Trophoblast cell (in vitro differentiated cells and primary cell): ENCODE results near the gene MRPL27.

Experiments
- DNase-seq, 2 donors: peaks; one replicate each; pipeline ENCODE4 v3.0.0-alpha.2; 2016
- H2AFZ ChIP-seq: 2 replicates; pipeline ENCODE4 v1.6.1; 2013; ENCODE audit warnings: low read length, moderate library complexity, mild to moderate bottlenecking; ENCODE audit not compliant: insufficient read depth, poor library complexity
- H2AK5ac ChIP-seq: 2 replicates; pipeline ENCODE4 v1.6.1; 2013; ENCODE audit warnings: mild to moderate bottlenecking, low read length
- H2BK120ac ChIP-seq: 2 replicates; pipeline ENCODE4 v1.6.1; 2013; ENCODE audit warnings: low read length, mild to moderate bottlenecking, moderate library complexity; ENCODE audit not compliant: insufficient read depth, poor library complexity
- H2BK12ac ChIP-seq: 2 replicates; pipeline ENCODE4 v1.6.1; 2013; ENCODE audit warnings: mild to moderate bottlenecking, low read length, moderate library complexity
- H2BK5ac ChIP-seq: 2 replicates; pipeline ENCODE4 v1.6.1; 2013; ENCODE audit warnings: low read length, low read depth, moderate library complexity, mild to moderate bottlenecking; ENCODE audit not compliant: poor library complexity
- H3K14ac ChIP-seq: 2 replicates; pipeline ENCODE4 v1.6.1; 2013; ENCODE audit warnings: mild to moderate bottlenecking, low read length
- H3K18ac ChIP-seq: 2 replicates; pipeline ENCODE4 v1.6.1; 2013; ENCODE audit warnings: mild to moderate bottlenecking, low read length
- H3K23ac ChIP-seq: 2 replicates; pipeline ENCODE4 v1.6.1; 2013; ENCODE audit warnings: low read length
- H3K27ac ChIP-seq: 2 replicates; pipeline ENCODE4 v1.5.1; 2013; ENCODE audit warnings: low read depth, mild to moderate bottlenecking, inconsistent platforms, low read length, moderate library complexity
- H3K27me3 ChIP-seq: 2 replicates; pipeline ENCODE4 v1.6.1; 2013; ENCODE audit warnings: inconsistent platforms, mild to moderate bottlenecking, low read length, moderate library complexity; ENCODE audit not compliant: insufficient read depth
- H3K36me3 ChIP-seq, 2 experiments: 1 replicate in 1 of 2; 2 replicates in 1 of 2; pipeline ENCODE4 v1.6.1; 2013; ENCODE audit warnings: low read length in 2 of 2, mild to moderate bottlenecking in 2 of 2, moderate library complexity in 1 of 2; ENCODE audit not compliant: insufficient read depth in 2 of 2, control insufficient read depth in 1 of 2
- H3K4ac ChIP-seq: 2 replicates; pipeline ENCODE4 v1.6.1; 2013; ENCODE audit warnings: low read depth, mild to moderate bottlenecking, low read length, moderate library complexity
- H3K4me1 ChIP-seq, 2 experiments: 1 replicate in 1 of 2; 2 replicates in 1 of 2; pipeline ENCODE4 v1.6.1; 2013; ENCODE audit warnings: low read length in 2 of 2, mild to moderate bottlenecking in 2 of 2, moderate library complexity in 1 of 2; ENCODE audit not compliant: insufficient read depth in 2 of 2, control insufficient read depth in 1 of 2
- H3K4me2 ChIP-seq: 2 replicates; pipeline ENCODE4 v1.6.1; 2013; ENCODE audit warnings: inconsistent platforms, mild to moderate bottlenecking, low read length, moderate library complexity
- H3K4me3 ChIP-seq: 2 replicates; pipeline ENCODE4 v1.5.1; 2013; ENCODE audit warnings: mild to moderate bottlenecking, low read depth, low read length, inconsistent platforms
- H3K79me1 ChIP-seq: one replicate; pipeline ENCODE4 v1.6.1; 2013; ENCODE audit warnings: low read length
- H3K79me2 ChIP-seq: 2 replicates; pipeline ENCODE4 v1.6.1; 2013; ENCODE audit warnings: low read length, mild to moderate bottlenecking; ENCODE audit not compliant: control insufficient read depth, insufficient read depth, poor library complexity
- H3K9ac ChIP-seq: 2 replicates; pipeline ENCODE4 v1.6.1; 2013; ENCODE audit warnings: mild to moderate bottlenecking, low read length
- H3K9me3 ChIP-seq: 2 replicates; pipeline ENCODE4 v1.6.1; 2013; ENCODE audit warnings: low read depth, mild to moderate bottlenecking, control low read depth, inconsistent platforms, low read length; ENCODE audit not compliant: insufficient read depth
- H4K12ac ChIP-seq: 2 replicates; pipeline ENCODE4 v1.6.1; 2013; ENCODE audit warnings: low read depth, mild to moderate bottlenecking, low read length, moderate library complexity
- H4K8ac ChIP-seq: 2 replicates; pipeline ENCODE4 v1.6.1; 2013; ENCODE audit warnings: low read depth, mild to moderate bottlenecking, low read length, moderate library complexity
- H4K91ac ChIP-seq: one replicate; pipeline ENCODE4 v1.6.1; 2013; ENCODE audit warnings: low read depth, mild to moderate bottlenecking, low read length, moderate library complexity
- WGBS: extraction: QIAGEN DNeasy Blood & Tissue Kit; methylation state at CpG from one replicate; pipeline ENCODE4 v1.1.7; 2013; ENCODE audit warnings: missing lambda C conversion rate; ENCODE audit not compliant: insufficient read length, insufficient coverage; ENCODE audit errors: extremely low coverage; 5-methylcytosine and 5-hydroxymethylcytosine counted together

MRPL27 gene

GRCh38 chr17:50354198-50354597 is 18.8 kb downstream of the MRPL27 start:
- no peaks in the 10 kb centered on the region for H3K79me2 ChIP-seq
- H3K79me1 ChIP-seq, result no peaks in the 10 kb centered on the region
- no peaks in the 10 kb centered on the region for H3K27me3 ChIP-seq
- H4K91ac ChIP-seq, result no peak overlapping the region
- H4K12ac ChIP-seq, result no peak overlapping the region
- H3K4me1 ChIP-seq, result no peaks in the 10 kb centered on the region
- H3K23ac ChIP-seq, result no peak overlapping the region
- DNase-seq, result no peak
- no peak overlapping the region for H2AFZ ChIP-seq
- H4K8ac ChIP-seq, result no peak overlapping the region
- H3K14ac ChIP-seq, result no peak overlapping the region
- H3K18ac ChIP-seq, result no peak overlapping the region
- H2BK12ac ChIP-seq, result no peak overlapping the region
- H3K4me3 ChIP-seq, result no peak overlapping the region
- no peak overlapping the region for H3K27ac ChIP-seq
- H3K4me2 ChIP-seq, result no peak overlapping the region
- peaks cover 49 to 63% of the 10 kb centered on the region in 2 experiments for H3K36me3 ChIP-seq
- no peak overlapping the region for H2BK5ac ChIP-seq
- no peak overlapping the region for H2BK120ac ChIP-seq
- H3K4ac ChIP-seq, result no peak overlapping the region
- no peak overlapping the region for H3K9ac ChIP-seq
- peaks cover 2% of the 10 kb centered on the region for H3K9me3 ChIP-seq
- WGBS, result no CpG with 5 or more reads among the region's 15 CpGs
- no peak overlapping the region for H2AK5ac ChIP-seq

GRCh38 chr17:50353600-50354195 is 19.3 kb downstream of the MRPL27 start:
- Histone ChIP-seq H3K36me3 (peaks cover 48 to 59% of the 10 kb centered on the region in 2 experiments), H3K4me3 (no peak overlapping the region), H2BK120ac (no peak overlapping the region), H3K27ac (no peak overlapping the region), H3K79me1 (no peaks in the 10 kb centered on the region), H3K4me1 (no peaks in the 10 kb centered on the region), H3K4ac (no peak overlapping the region), H3K9ac (no peak overlapping the region), H3K27me3 (no peaks in the 10 kb centered on the region), H2BK12ac (no peak overlapping the region), H2AFZ (no peak overlapping the region), H3K4me2 (no peak overlapping the region), H2BK5ac (no peak overlapping the region), H2AK5ac (no peak overlapping the region), H3K23ac (no peak overlapping the region), H3K18ac (no peak overlapping the region), H3K9me3 (peaks cover 2% of the 10 kb centered on the region), H3K79me2 (no peaks in the 10 kb centered on the region), H4K12ac (no peak overlapping the region), H4K91ac (no peak overlapping the region), H4K8ac (no peak overlapping the region), H3K14ac (no peak overlapping the region)
- WGBS, result no CpG with 5 or more reads among the region's 27 CpGs
- DNase-seq, result no peak

- Histone ChIP-seq H3K18ac (no peak overlapping the region), H3K79me1 (no peaks in the 10 kb centered on the region), H2AK5ac (no peak overlapping the region), H2BK5ac (no peak overlapping the region), H3K14ac (no peak overlapping the region), H3K9me3 (peaks cover 2% of the 10 kb centered on the region), H3K79me2 (no peaks in the 10 kb centered on the region), H4K12ac (no peak overlapping the region), H4K91ac (no peak overlapping the region), H3K23ac (no peak overlapping the region), H3K36me3 (peaks cover 42 to 52% of the 10 kb centered on the region in 2 experiments), H4K8ac (no peak overlapping the region), H3K4me1 (no peaks in the 10 kb centered on the region), H2BK12ac (no peak overlapping the region), H2BK120ac (no peak overlapping the region), H3K27ac (no peak overlapping the region), H3K4ac (no peak overlapping the region), H2AFZ (no peak overlapping the region), H3K9ac (no peak overlapping the region), H3K4me2 (no peak overlapping the region), H3K4me3 (no peak overlapping the region), H3K27me3 (no peaks in the 10 kb centered on the region)
- WGBS, result no CpG with 5 or more reads among the region's 21 CpGs
- DNase-seq, result no peak
Measured at GRCh38 chr17:50352693-50353599, 20.0 kb downstream of the MRPL27 start.

- Histone ChIP-seq H3K36me3 (peaks cover 38 to 48% of the 10 kb centered on the region in 2 experiments), H2BK12ac (no peak overlapping the region), H3K27ac (no peak overlapping the region), H3K18ac (no peak overlapping the region), H2BK120ac (no peak overlapping the region), H2AK5ac (no peak overlapping the region), H2AFZ (no peak overlapping the region), H4K12ac (no peak overlapping the region), H3K9me3 (peaks cover 2% of the 10 kb centered on the region), H3K79me2 (no peaks in the 10 kb centered on the region), H4K91ac (no peak overlapping the region), H2BK5ac (no peak overlapping the region), H3K9ac (no peak overlapping the region), H3K4me2 (no peak overlapping the region), H3K4ac (no peak overlapping the region), H4K8ac (no peak overlapping the region), H3K27me3 (no peaks in the 10 kb centered on the region), H3K79me1 (no peaks in the 10 kb centered on the region), H3K4me3 (no peak overlapping the region), H3K23ac (no peak overlapping the region), H3K14ac (no peak overlapping the region), H3K4me1 (peaks cover 5% of the 10 kb centered on the region in 2 experiments)
- no CpG with 5 or more reads among the region's 6 CpGs for WGBS
- no peak for DNase-seq
Measured at GRCh38 chr17:50352072-50352692, 20.8 kb downstream of the MRPL27 start.
